B cell (primary cell): Measurements from ENCODE around the gene ATP5PB. TPM values are rescaled to one million over a fixed set of nuclear protein-coding genes. Genes with fewer than 3 reads are reported as not detected.

Experiments
- ATAC-seq: fragments of 200-7000 bp; cut with Tn5 transposase; one replicate; pipeline ENCODE4 v1.10.0; 2021; ENCODE audit warnings: low read depth, mild to moderate bottlenecking, moderate number of reproducible peaks, moderate library complexity
- CTCF ChIA-PET: fragments of 350-600 bp; sonication (Branson Sonifier 250); formaldehyde crosslinking; loops from one replicate; lab custom pipeline; 2021; ENCODE audit warnings: antibody characterized with exemption, inconsistent platforms; lab: Charles Lee
- POLR2A ChIA-PET: fragments of 350-600 bp; sonication (Branson Sonifier 250); formaldehyde crosslinking; loops from one replicate; lab custom pipeline; 2021; ENCODE audit warnings: antibody characterized with exemption; lab: Charles Lee
- DNase-seq: peaks from one replicate; pipeline ENCODE4 v3.0.0; 2013
- H2AFZ ChIP-seq: 2 replicates; pipeline ENCODE4 v1.6.1; 2012; ENCODE audit warnings: mild to moderate bottlenecking, low read depth, low read length; ENCODE audit not compliant: insufficient read depth, poor library complexity, severe bottlenecking
- H3K27ac ChIP-seq, 2 donors: 1 replicate in 1 of 2; 2 replicates in 1 of 2; pipeline ENCODE4 v1.5.1; 2012 to 2013; ENCODE audit warnings: low read length in 2 of 2, mild to moderate bottlenecking in 2 of 2, moderate library complexity in 1 of 2
- H3K27me3 ChIP-seq, 4 experiments: fragments of 200-600 bp in 1 of 4; sonication (generic) in 1 of 4; replicated peaks in 1 of 4; 1 replicate in 2 of 4; 2 replicates in 2 of 4; pipeline versions ENCODE4 v1.6.1 to v1.7.0; 2013 to 2016; ENCODE audit warnings: low read length in 3 of 4, mild to moderate bottlenecking in 2 of 4, mixed read lengths in 1 of 4, moderate library complexity in 1 of 4; ENCODE audit not compliant: insufficient read depth in 4 of 4, control insufficient read depth in 3 of 4; ENCODE audit errors: control extremely low read depth in 1 of 4
- H3K36me3 ChIP-seq, 2 experiments: replicated peaks in 1 of 2; 1 replicate in 1 of 2; 2 replicates in 1 of 2; pipeline versions ENCODE4 v1.6.1 to v1.7.1; 2013; ENCODE audit warnings: low read length in 1 of 2; ENCODE audit not compliant: insufficient read depth in 2 of 2, control insufficient read depth in 1 of 2; ENCODE audit errors: control extremely low read depth in 1 of 2, extremely low read depth in 1 of 2
- H3K4me1 ChIP-seq, 2 donors: fragments of 200-600 bp in 1 of 2; sonication (generic) in 1 of 2; 1 replicate in 1 of 2; 2 replicates in 1 of 2; pipeline versions ENCODE4 v1.5.1 to v1.6.1; 2013 to 2017; ENCODE audit warnings: low read length in 2 of 2; ENCODE audit not compliant: control insufficient read depth in 2 of 2, insufficient read depth in 2 of 2
- H3K4me2 ChIP-seq: replicated peaks from 2 replicates; pipeline ENCODE3; 2012; ENCODE audit warnings: mild to moderate bottlenecking, low read depth, low read length; ENCODE audit not compliant: poor library complexity, severe bottlenecking
- H3K4me3 ChIP-seq, 5 experiments: fragments of 200-600 bp in 1 of 5; sonication (generic) in 1 of 5; 1 replicate in 3 of 5; 2 replicates in 2 of 5; pipeline versions ENCODE4 v1.5.1 to v1.7.0; 2011 to 2016; ENCODE audit warnings: low read length in 4 of 5, mild to moderate bottlenecking in 4 of 5, low read depth in 2 of 5, control low read depth in 1 of 5, moderate library complexity in 1 of 5; ENCODE audit not compliant: insufficient read depth in 1 of 5; ENCODE audit errors: control extremely low read depth in 1 of 5, extremely low read depth in 1 of 5
- H3K79me2 ChIP-seq: fragments of 200-600 bp; sonication (generic); one replicate; pipeline ENCODE4 v1.6.0; 2016; ENCODE audit warnings: low read length; ENCODE audit not compliant: control insufficient read depth, insufficient read depth
- H3K9ac ChIP-seq: fragments of 200-600 bp; sonication (generic); 2 replicates; pipeline ENCODE4 v1.6.1; 2017; ENCODE audit warnings: mild to moderate bottlenecking, low read length, moderate library complexity
- H3K9me3 ChIP-seq, 3 donors: one replicate each; pipeline versions ENCODE4 v1.6.1 to v1.7.1; 2013; ENCODE audit warnings: low read length in 2 of 3; ENCODE audit not compliant: control insufficient read depth in 2 of 3, insufficient read depth in 1 of 3; ENCODE audit errors: control extremely low read depth in 1 of 3
- H4K20me1 ChIP-seq: 2 replicates; pipeline ENCODE4 v1.6.0; 2012; ENCODE audit warnings: mild to moderate bottlenecking, low read length; ENCODE audit not compliant: insufficient read depth, control insufficient read depth, poor library complexity, severe bottlenecking
- H3K27ac Mint-ChIP-seq: one replicate; pipeline ENCODE4 v1.8.0; 2021; ENCODE audit warnings: mixed read lengths
- H3K27me3 Mint-ChIP-seq: one replicate; pipeline ENCODE4 v1.8.0; 2021; ENCODE audit warnings: mixed read lengths
- H3K4me1 Mint-ChIP-seq: one replicate; pipeline ENCODE4 v1.8.0; 2021; ENCODE audit warnings: mixed read lengths
- H3K4me3 Mint-ChIP-seq: one replicate; pipeline ENCODE4 v1.8.0; 2021; ENCODE audit warnings: mixed read lengths
- H3K9me3 Mint-ChIP-seq: one replicate; pipeline ENCODE4 v1.8.0; 2022; ENCODE audit warnings: mixed read lengths; ENCODE audit not compliant: insufficient read depth
- EZH2 ChIP-seq: IDR thresholded peaks from 2 replicates; pipeline ENCODE4 v1.6.1; 2012; ENCODE audit warnings: borderline replicate concordance, low read depth, mild to moderate bottlenecking, moderate library complexity, low read length; ENCODE audit not compliant: insufficient read depth, poor library complexity, severe bottlenecking
- WGBS: methylation state at CpG from one replicate; pipeline ENCODE4 v1.1.5; 2013; ENCODE audit warnings: missing lambda C conversion rate; ENCODE audit not compliant: insufficient coverage; 5-methylcytosine and 5-hydroxymethylcytosine counted together
- intact Hi-C: fragments of 100-400 bp; cut with micrococcal nuclease; formaldehyde crosslinking; loops from one replicate; pipeline ENCODE4 v1.10.0; 2022
- polyA plus RNA-seq: library from polyadenylated mRNA; depleted of rRNA; stranded (reverse); fragments of >200 nt; gene quantifications from 2 replicates; pipeline ENCODE4 v1.2.3, GENCODE V29; 2012
- total RNA-seq, 2 donors: library from RNA; stranded (reverse); fragments of 120-200 nt in 1 of 2; gene quantifications; 1 replicate in 1 of 2; 2 replicates in 1 of 2; pipeline versions ENCODE4 v1.2.3 to v1.2.4, GENCODE V29; 2013 to 2022
- TF ChIP-seq, protein P1 (sequence below): fragments of 200-600 bp; IDR thresholded peaks from one replicate; pipeline ENCODE4 v1.8.0; 2022; ENCODE audit warnings: antibody characterized with exemption, mild to moderate bottlenecking

Gene ATP5PB
- total and polyA plus RNA-seq, 2 donors (not counting 1 experiment from before 2014, with no cell fraction given): 81.2 to 110 TPM

DNA sequence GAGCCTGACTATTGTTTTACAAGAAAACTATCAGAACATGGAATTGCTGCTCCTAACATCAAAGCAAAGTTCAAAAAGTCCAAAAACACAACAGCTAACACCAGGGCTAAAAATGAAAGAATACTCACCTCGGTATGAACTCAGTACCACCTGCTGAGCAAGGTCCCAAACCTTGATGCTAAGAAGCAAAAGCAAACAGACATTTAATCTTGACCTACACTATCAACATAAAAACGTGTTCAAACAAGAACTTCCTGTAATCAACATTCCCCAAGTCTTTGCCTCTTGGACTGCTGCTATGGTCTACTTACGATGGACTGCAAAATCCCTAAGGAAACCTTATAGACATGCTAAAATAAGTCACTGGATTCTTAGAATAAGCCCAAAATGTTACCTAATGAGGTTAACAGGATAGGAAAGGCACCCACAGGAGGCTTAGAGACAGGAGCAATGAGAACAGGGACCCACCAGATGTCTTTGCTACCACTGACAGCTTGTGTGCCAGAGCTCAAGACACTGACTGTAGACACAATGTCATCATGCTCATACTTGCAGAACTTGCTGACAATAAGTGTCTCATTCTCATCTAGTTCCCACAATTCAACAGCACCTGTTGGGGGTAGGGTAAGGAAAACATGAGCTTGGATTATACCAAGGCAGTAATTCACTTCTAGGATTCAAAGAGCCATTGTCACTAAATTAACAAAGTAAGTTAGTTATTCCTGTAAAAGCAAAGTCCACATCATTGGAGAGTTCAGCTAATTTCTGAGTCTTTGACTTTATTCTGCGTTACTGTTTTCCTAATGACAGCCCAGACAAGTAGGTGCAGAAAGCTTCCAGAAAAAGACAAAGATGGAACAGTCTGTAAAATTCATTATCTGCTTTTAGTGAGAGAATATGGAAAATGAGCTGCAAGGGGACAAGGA lies 2.0 kb upstream of the ATP5PB start:
- H3K4me3 ChIP-seq: no peak overlapping the region
- peak overlapping the region; percentile 94 for H3K4me2 ChIP-seq
- TF ChIP-seq EZH2: no peak
- TF ChIP-seq, protein P1, sequence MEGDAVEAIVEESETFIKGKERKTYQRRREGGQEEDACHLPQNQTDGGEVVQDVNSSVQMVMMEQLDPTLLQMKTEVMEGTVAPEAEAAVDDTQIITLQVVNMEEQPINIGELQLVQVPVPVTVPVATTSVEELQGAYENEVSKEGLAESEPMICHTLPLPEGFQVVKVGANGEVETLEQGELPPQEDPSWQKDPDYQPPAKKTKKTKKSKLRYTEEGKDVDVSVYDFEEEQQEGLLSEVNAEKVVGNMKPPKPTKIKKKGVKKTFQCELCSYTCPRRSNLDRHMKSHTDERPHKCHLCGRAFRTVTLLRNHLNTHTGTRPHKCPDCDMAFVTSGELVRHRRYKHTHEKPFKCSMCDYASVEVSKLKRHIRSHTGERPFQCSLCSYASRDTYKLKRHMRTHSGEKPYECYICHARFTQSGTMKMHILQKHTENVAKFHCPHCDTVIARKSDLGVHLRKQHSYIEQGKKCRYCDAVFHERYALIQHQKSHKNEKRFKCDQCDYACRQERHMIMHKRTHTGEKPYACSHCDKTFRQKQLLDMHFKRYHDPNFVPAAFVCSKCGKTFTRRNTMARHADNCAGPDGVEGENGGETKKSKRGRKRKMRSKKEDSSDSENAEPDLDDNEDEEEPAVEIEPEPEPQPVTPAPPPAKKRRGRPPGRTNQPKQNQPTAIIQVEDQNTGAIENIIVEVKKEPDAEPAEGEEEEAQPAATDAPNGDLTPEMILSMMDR: no peak
- ATAC-seq: no peak
- intact Hi-C loops: loop anchor here (5.0 to 10.0 kb wide), 2 partner anchors 210 to 1628 kb away; partner anchors contain the start of gene LRIG2
- peak overlapping the region; percentile 99 for H3K27ac Mint-ChIP-seq
- H3K4me1 ChIP-seq: peaks cover 35 to 42% of the 10 kb centered on the region in 2 donors
- H3K27me3 ChIP-seq: no peaks in the 10 kb centered on the region
- no peaks in the 10 kb centered on the region for H3K9me3 ChIP-seq
- H4K20me1 ChIP-seq: peaks cover 11% of the 10 kb centered on the region
- DNase-seq: no peak
- H3K27me3 Mint-ChIP-seq: no peaks in the 10 kb centered on the region
- CTCF ChIA-PET: interaction anchor here (1.0 to 3.5 kb wide), 7 partner anchors 10 to 322 kb away, joined by 3 to 20 read pairs (median 9); no protein-coding TSS in a partner anchor
- POLR2A ChIA-PET: interaction anchor here (1.8 kb wide), 1 partner anchor 24 kb away, joined by 8 read pairs; no protein-coding TSS in a partner anchor
- peaks cover 56% of the 10 kb centered on the region for H3K4me1 Mint-ChIP-seq
- H3K9me3 Mint-ChIP-seq: no peaks in the 10 kb centered on the region
- WGBS: 69% methylated on average over 2 of the region's 4 CpGs
- H2AFZ ChIP-seq: no peak overlapping the region
- H3K27ac ChIP-seq: peak overlapping the region in 1 of 2 donors; percentile 95
- H3K36me3 ChIP-seq: peaks cover 2 to 51% of the 10 kb centered on the region in 2 experiments
- H3K4me3 Mint-ChIP-seq: peak overlapping the region; percentile 100
- peak overlapping the region; percentile 99 for H3K9ac ChIP-seq
- H3K79me2 ChIP-seq: peaks cover 43% of the 10 kb centered on the region
